ENCODE results near the gene CCDC188. TPM values are rescaled to one million over a fixed set of nuclear protein-coding genes. Genes with fewer than 3 reads are reported as not detected.

The CCDC188 gene
- polyA plus RNA-seq, 1 donor (not counting 4 experiments of a cell fraction or from before 2014, with no cell fraction given) = not detected

- no peak for TF ChIP-seq EZH2 (IDR thresholded peaks at IDR 0.05; ENCODE audit: low read length)
- TF ChIP-seq, protein P1, sequence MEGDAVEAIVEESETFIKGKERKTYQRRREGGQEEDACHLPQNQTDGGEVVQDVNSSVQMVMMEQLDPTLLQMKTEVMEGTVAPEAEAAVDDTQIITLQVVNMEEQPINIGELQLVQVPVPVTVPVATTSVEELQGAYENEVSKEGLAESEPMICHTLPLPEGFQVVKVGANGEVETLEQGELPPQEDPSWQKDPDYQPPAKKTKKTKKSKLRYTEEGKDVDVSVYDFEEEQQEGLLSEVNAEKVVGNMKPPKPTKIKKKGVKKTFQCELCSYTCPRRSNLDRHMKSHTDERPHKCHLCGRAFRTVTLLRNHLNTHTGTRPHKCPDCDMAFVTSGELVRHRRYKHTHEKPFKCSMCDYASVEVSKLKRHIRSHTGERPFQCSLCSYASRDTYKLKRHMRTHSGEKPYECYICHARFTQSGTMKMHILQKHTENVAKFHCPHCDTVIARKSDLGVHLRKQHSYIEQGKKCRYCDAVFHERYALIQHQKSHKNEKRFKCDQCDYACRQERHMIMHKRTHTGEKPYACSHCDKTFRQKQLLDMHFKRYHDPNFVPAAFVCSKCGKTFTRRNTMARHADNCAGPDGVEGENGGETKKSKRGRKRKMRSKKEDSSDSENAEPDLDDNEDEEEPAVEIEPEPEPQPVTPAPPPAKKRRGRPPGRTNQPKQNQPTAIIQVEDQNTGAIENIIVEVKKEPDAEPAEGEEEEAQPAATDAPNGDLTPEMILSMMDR (optimal IDR thresholded peaks at IDR 0.05 in 1 of 3, IDR thresholded peaks at IDR 0.05 in 1 of 3, conservative IDR thresholded peaks at IDR 0.05 in 1 of 3; ENCODE audit: extremely low read depth in 1 of 3, insufficient read depth in 2 of 3, low read length in 3 of 3) = no peak
- Histone ChIP-seq H3K27me3 (ENCODE audit: control insufficient read depth, extremely low read depth, insufficient read depth, low read length) (no peaks in the 10 kb centered on the region), H2AFZ (ENCODE audit: control insufficient read depth, low read length) (no peak overlapping the region), H3K9ac (ENCODE audit: control insufficient read depth, extremely low read depth, insufficient read depth, low read length) (no peak overlapping the region), H3K27ac (ENCODE audit: control insufficient read depth, insufficient read depth, low read length) (no peak overlapping the region), H3K9me1 (ENCODE audit: control insufficient read depth, extremely low read depth, insufficient read depth, low read length) (no peaks in the 10 kb centered on the region), H3K4me1 (ENCODE audit: control insufficient read depth, extremely low read depth, insufficient read depth, low read length) (no peaks in the 10 kb centered on the region), H3K36me3 (ENCODE audit: control insufficient read depth in 2 of 2, extremely low read depth in 1 of 2, insufficient read depth in 2 of 2, low read length in 2 of 2) (no peaks in the 10 kb centered on the region), H3K79me2 (ENCODE audit: control insufficient read depth, insufficient read depth, low read length) (no peaks in the 10 kb centered on the region), H3K4me3 (ENCODE audit: control insufficient read depth in 2 of 3, extremely low read depth in 1 of 3, insufficient read depth in 2 of 3, low read depth in 1 of 3, low read length in 3 of 3) (no peak overlapping the region), H3K4me2 (ENCODE audit: control insufficient read depth, extremely low read depth, insufficient read depth, low read depth, low read length) (no peak overlapping the region), H4K20me1 (ENCODE audit: control insufficient read depth, extremely low read depth, insufficient read depth, low read length) (no peaks in the 10 kb centered on the region), H3K9me3 (ENCODE audit: control insufficient read depth, low read depth, low read length) (no peaks in the 10 kb centered on the region)
- DNase-seq (ENCODE audit: low read depth, low spot score) (no peak), FAIRE-seq (no peak)
- dilution Hi-C loops (cut with MboI; ENCODE audit: extremely low pct_ligation_motif_present, low sequenced_read_pairs) = no loop called here
These were observed 15.1 kb upstream of the CCDC188 start for GRCh38 chr22:20165913-20166312.

- H3K4me1 ChIP-seq (ENCODE audit: control insufficient read depth, extremely low read depth, insufficient read depth, low read length) = no peaks in the 10 kb centered on the region
- H3K4me3 ChIP-seq (ENCODE audit: control insufficient read depth in 2 of 3, extremely low read depth in 1 of 3, insufficient read depth in 2 of 3, low read depth in 1 of 3, low read length in 3 of 3) = no peak overlapping the region
- H3K27me3 ChIP-seq (ENCODE audit: control insufficient read depth, extremely low read depth, insufficient read depth, low read length) = no peaks in the 10 kb centered on the region
- DNase-seq (ENCODE audit: low read depth, low spot score) (no peak), FAIRE-seq (no peak)
- H4K20me1 ChIP-seq (ENCODE audit: control insufficient read depth, extremely low read depth, insufficient read depth, low read length) = no peaks in the 10 kb centered on the region
- no peak for TF ChIP-seq EZH2 (IDR thresholded peaks at IDR 0.05; ENCODE audit: low read length)
- TF ChIP-seq, protein P1 (optimal IDR thresholded peaks at IDR 0.05 in 1 of 3, IDR thresholded peaks at IDR 0.05 in 1 of 3, conservative IDR thresholded peaks at IDR 0.05 in 1 of 3; ENCODE audit: extremely low read depth in 1 of 3, insufficient read depth in 2 of 3, low read length in 3 of 3) = no peak
- dilution Hi-C loops (cut with MboI; ENCODE audit: extremely low pct_ligation_motif_present, low sequenced_read_pairs) = no loop called here
- no peaks in the 10 kb centered on the region for H3K9me1 ChIP-seq (ENCODE audit: control insufficient read depth, extremely low read depth, insufficient read depth, low read length)
- H3K9ac ChIP-seq (ENCODE audit: control insufficient read depth, extremely low read depth, insufficient read depth, low read length) = no peak overlapping the region
- no peaks in the 10 kb centered on the region for H3K9me3 ChIP-seq (ENCODE audit: control insufficient read depth, low read depth, low read length)
- H3K36me3 ChIP-seq (ENCODE audit: control insufficient read depth in 2 of 2, extremely low read depth in 1 of 2, insufficient read depth in 2 of 2, low read length in 2 of 2) = no peaks in the 10 kb centered on the region
- H3K27ac ChIP-seq (ENCODE audit: control insufficient read depth, insufficient read depth, low read length) = no peak overlapping the region
- H3K79me2 ChIP-seq (ENCODE audit: control insufficient read depth, insufficient read depth, low read length) = no peaks in the 10 kb centered on the region
- no peak overlapping the region for H2AFZ ChIP-seq (ENCODE audit: control insufficient read depth, low read length)
- H3K4me2 ChIP-seq (ENCODE audit: control insufficient read depth, extremely low read depth, insufficient read depth, low read depth, low read length) = no peak overlapping the region
These were observed 14.6 kb upstream of the CCDC188 start for GRCh38 chr22:20165421-20165820.

All from keratinocyte (primary cell).